ENCODE measurements around the gene ACP7. TPM values are rescaled to one million over a fixed set of nuclear protein-coding genes. Genes with fewer than 3 reads are reported as not detected.

ACP7 gene
- total and polyA plus RNA-seq, 10 of the 15 experiments (the other 5 are each of a cell fraction or from before 2014, with no cell fraction given) = not detected

- BruUV-seq (replicated peaks) = no TSS peak
- Histone ChIP-seq H3K27ac (ENCODE audit: control insufficient read depth, insufficient read depth) (peak overlapping the region; percentile 64), H3K4me2 (ENCODE audit: control insufficient read depth, insufficient read depth) (peak overlapping the region; percentile 94), H3K27me3 (replicated peaks in 1 of 2; ENCODE audit: control insufficient read depth in 2 of 2, insufficient read depth in 2 of 2, low read length in 1 of 2) (no peaks in the 10 kb centered on the region), H3K36me3 (ENCODE audit: control insufficient read depth in 2 of 2, insufficient read depth in 2 of 2, low read length in 1 of 2) (no peaks in the 10 kb centered on the region), H3K79me2 (ENCODE audit: control insufficient read depth, insufficient read depth, low read length) (peaks cover 15% of the 10 kb centered on the region), H4K20me1 (ENCODE audit: control insufficient read depth, insufficient read depth) (no peaks in the 10 kb centered on the region), H3K4me1 (ENCODE audit: control insufficient read depth, insufficient read depth, low read length) (no peaks in the 10 kb centered on the region), H3K4me3 (peak overlapping the region; percentile 87), H3K9ac (ENCODE audit: control insufficient read depth, insufficient read depth, low read length) (peak overlapping the region; percentile 54; the same call in 1 of the 2 replicates), H2AFZ (ENCODE audit: control insufficient read depth, low read depth, low read length) (peak overlapping the region; percentile 97), H3K9me3 (replicated peaks; ENCODE audit: control insufficient read depth, insufficient read depth, low read length) (no peaks in the 10 kb centered on the region)
- ChIA-PET RAD21 (ENCODE audit: unreplicated experiment) (interaction anchor here (0.9 kb wide), 1 partner anchor 273 kb away, joined by 3 read pairs; no protein-coding TSS in a partner anchor), SMC1A (ENCODE audit: uncharacterized antibody, unreplicated experiment) (no interaction called here), CTCF (interaction anchor here (1.2 to 1.5 kb wide), 3 partner anchors 163 to 286 kb away, joined by 3 to 5 read pairs (median 5); no protein-coding TSS in a partner anchor), POLR2A (no interaction called here)
- ATAC-seq (peak; percentile 14), DNase-seq (ENCODE audit: low read depth, low spot score) (no peak), FAIRE-seq (no peak)
- intact Hi-C loops (cut with micrococcal nuclease; ENCODE audit: unreplicated experiment) = loop anchor here (1.0 to 10.0 kb wide), 2 partner anchors 287 to 410 kb away; partner anchors contain the start of genes EID2B and PLEKHG2
- under 1% methylated on average over 7 of the region's 7 CpGs for WGBS (ENCODE audit: insufficient coverage, insufficient replicate concordance, low lambda C conversion rate, missing lambda C conversion rate)
- in situ Hi-C loops (cut with MboI) = no loop called here
- peak; percentile 81; the same call in 1 of the 2 replicates for TF ChIP-seq ZNF217 (IDR thresholded peaks at IDR 0.05)
- 0 out of 2 replicates have a peak, but pooled peaks have one; percentile 36 for TF ChIP-seq SMARCA5 (IDR thresholded peaks at IDR 0.05)
- no peak for TF ChIP-seq SP1 (IDR thresholded peaks at IDR 0.05; ENCODE audit: low read depth, low read length)
- no peak for TF ChIP-seq REST (IDR thresholded peaks at IDR 0.05; ENCODE audit: low read depth, low read length)
- no peak for TF ChIP-seq SKIL (IDR thresholded peaks at IDR 0.05; ENCODE audit: low read depth, poor library complexity, severe bottlenecking)
- TF ChIP-seq DPF2 (IDR thresholded peaks at IDR 0.05) = no peak
- no peak for TF ChIP-seq MYC (IDR thresholded peaks at IDR 0.05; ENCODE audit: insufficient read depth, insufficient read length, insufficient replicate concordance, low read length, severe bottlenecking)
Observed at GRCh38 chr19:39125199-39125553, 41.0 kb downstream of the ACP7 start.
